ENCODE measurements around the gene ZNF629. TPM values are rescaled to one million over a fixed set of nuclear protein-coding genes. Genes with fewer than 3 reads are reported as not detected.

Gene ZNF629
- total and polyA plus RNA-seq, 2 of the 4 experiments (the other 2 are of a cell fraction): 7.3 to 9.1 TPM

DNA sequence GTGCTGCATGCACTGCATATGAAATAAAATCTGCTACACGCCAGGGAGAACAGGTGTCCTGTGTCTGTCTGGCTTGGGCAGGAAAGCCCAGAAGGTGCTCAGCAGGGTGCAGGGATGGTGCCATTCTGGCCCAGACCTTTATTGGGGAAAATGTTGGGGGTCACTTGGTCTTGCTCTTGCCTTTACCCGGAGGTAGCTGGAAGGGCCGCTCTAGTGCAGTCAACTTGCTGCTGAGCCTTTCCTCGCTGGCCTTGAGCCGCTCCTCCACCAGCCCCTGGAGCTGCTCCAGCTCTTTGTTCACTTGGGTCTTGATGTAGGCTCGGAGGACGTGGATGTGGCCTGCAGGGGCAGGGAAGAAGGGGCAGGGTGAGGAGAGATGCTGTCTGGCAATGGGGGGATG, 29.7 kb downstream of the ZNF629 start:
- H3K36me3 ChIP-seq (ENCODE audit: control insufficient read depth, insufficient read depth, low read length): peaks cover 32% of the 10 kb centered on the region
- no peak overlapping the region for H3K27ac ChIP-seq (ENCODE audit: insufficient read depth, low read length)
- in situ Hi-C loops (cut with MboI; ENCODE audit: low sequenced_read_pairs): no loop called here
- H4K91ac ChIP-seq (ENCODE audit: insufficient read depth, low read depth, low read length): no peak overlapping the region
- no peak overlapping the region for H3K4me3 ChIP-seq (ENCODE audit: insufficient read depth, low read depth, low read length)
- no peak overlapping the region for H3K9ac ChIP-seq (ENCODE audit: low read depth, low read length)
- no peak overlapping the region for H3K56ac ChIP-seq (ENCODE audit: extremely low read depth, insufficient read depth, low read length)
- intact Hi-C loops (cut with micrococcal nuclease): no loop called here
- H2BK120ac ChIP-seq (ENCODE audit: low read depth, low read length): no peak overlapping the region
- H3K9me3 ChIP-seq (ENCODE audit: control insufficient read depth, insufficient read depth, low read length): no peaks in the 10 kb centered on the region
- H4K5ac ChIP-seq (ENCODE audit: low read depth, low read length): no peak overlapping the region
- H4K20me1 ChIP-seq (ENCODE audit: insufficient read depth, low read length): peaks cover 4% of the 10 kb centered on the region; the same call in 1 of the 2 replicates
- H2AFZ ChIP-seq (replicated peaks; ENCODE audit: low read length, poor library complexity): no peak overlapping the region
- no peak overlapping the region for H2BK5ac ChIP-seq (ENCODE audit: low read depth, low read length, poor library complexity, severe bottlenecking)
- H3K23ac ChIP-seq (ENCODE audit: low read depth, low read length): no peak overlapping the region
- no peaks in the 10 kb centered on the region for H3K27me3 ChIP-seq (ENCODE audit: control insufficient read depth, insufficient read depth, low read length)
- no peak overlapping the region for H3K4ac ChIP-seq (ENCODE audit: low read depth, low read length)
- no peak for ATAC-seq (ENCODE audit: low read depth)
- H2AK5ac ChIP-seq (ENCODE audit: low read depth, low read length): no peak overlapping the region
- POLR2A ChIA-PET (ENCODE audit: unreplicated experiment): no interaction called here
- no peak for DNase-seq
- TF ChIP-seq RFX5 (IDR thresholded peaks at IDR 0.05; ENCODE audit: low read depth, low read length): no peak
- TF ChIP-seq, protein P1, sequence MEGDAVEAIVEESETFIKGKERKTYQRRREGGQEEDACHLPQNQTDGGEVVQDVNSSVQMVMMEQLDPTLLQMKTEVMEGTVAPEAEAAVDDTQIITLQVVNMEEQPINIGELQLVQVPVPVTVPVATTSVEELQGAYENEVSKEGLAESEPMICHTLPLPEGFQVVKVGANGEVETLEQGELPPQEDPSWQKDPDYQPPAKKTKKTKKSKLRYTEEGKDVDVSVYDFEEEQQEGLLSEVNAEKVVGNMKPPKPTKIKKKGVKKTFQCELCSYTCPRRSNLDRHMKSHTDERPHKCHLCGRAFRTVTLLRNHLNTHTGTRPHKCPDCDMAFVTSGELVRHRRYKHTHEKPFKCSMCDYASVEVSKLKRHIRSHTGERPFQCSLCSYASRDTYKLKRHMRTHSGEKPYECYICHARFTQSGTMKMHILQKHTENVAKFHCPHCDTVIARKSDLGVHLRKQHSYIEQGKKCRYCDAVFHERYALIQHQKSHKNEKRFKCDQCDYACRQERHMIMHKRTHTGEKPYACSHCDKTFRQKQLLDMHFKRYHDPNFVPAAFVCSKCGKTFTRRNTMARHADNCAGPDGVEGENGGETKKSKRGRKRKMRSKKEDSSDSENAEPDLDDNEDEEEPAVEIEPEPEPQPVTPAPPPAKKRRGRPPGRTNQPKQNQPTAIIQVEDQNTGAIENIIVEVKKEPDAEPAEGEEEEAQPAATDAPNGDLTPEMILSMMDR (conservative IDR thresholded peaks at IDR 0.05; ENCODE audit: low read depth, low read length): no peak
- no peak for TF ChIP-seq RAD21 (IDR thresholded peaks at IDR 0.05; ENCODE audit: low read length)
- no peak for TF ChIP-seq POLR2A (IDR thresholded peaks at IDR 0.05; ENCODE audit: low read depth, low read length)
- no peak for TF ChIP-seq RCOR1 (IDR thresholded peaks at IDR 0.05; ENCODE audit: insufficient replicate concordance, low read length)
- TF ChIP-seq, protein P2, sequence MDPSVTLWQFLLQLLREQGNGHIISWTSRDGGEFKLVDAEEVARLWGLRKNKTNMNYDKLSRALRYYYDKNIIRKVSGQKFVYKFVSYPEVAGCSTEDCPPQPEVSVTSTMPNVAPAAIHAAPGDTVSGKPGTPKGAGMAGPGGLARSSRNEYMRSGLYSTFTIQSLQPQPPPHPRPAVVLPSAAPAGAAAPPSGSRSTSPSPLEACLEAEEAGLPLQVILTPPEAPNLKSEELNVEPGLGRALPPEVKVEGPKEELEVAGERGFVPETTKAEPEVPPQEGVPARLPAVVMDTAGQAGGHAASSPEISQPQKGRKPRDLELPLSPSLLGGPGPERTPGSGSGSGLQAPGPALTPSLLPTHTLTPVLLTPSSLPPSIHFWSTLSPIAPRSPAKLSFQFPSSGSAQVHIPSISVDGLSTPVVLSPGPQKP (IDR thresholded peaks at IDR 0.05; ENCODE audit: borderline replicate concordance, low read depth, low read length): no peak
- TF ChIP-seq MAFK (IDR thresholded peaks at IDR 0.05; ENCODE audit: low read depth, low read length): no peak
- TF ChIP-seq CHD1 (IDR thresholded peaks at IDR 0.05; ENCODE audit: low read depth, low read length): no peak
- no peak for TF ChIP-seq NFE2L2 (IDR thresholded peaks at IDR 0.05; ENCODE audit: low read depth, low read length)
- no peak for TF ChIP-seq BHLHE40 (IDR thresholded peaks at IDR 0.05; ENCODE audit: low read depth, low read length)
- TF ChIP-seq MAZ (IDR thresholded peaks at IDR 0.05; ENCODE audit: borderline replicate concordance, low read depth, low read length): no peak
- TF ChIP-seq, protein P3, sequence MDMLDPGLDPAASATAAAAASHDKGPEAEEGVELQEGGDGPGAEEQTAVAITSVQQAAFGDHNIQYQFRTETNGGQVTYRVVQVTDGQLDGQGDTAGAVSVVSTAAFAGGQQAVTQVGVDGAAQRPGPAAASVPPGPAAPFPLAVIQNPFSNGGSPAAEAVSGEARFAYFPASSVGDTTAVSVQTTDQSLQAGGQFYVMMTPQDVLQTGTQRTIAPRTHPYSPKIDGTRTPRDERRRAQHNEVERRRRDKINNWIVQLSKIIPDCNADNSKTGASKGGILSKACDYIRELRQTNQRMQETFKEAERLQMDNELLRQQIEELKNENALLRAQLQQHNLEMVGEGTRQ (IDR thresholded peaks at IDR 0.05; ENCODE audit: low read depth, low read length): no peak
- TF ChIP-seq SMC3 (IDR thresholded peaks at IDR 0.05; ENCODE audit: low read depth, low read length): no peak
- no peak for TF ChIP-seq CEBPB (IDR thresholded peaks at IDR 0.05; ENCODE audit: low read depth, low read length)
- no peak for TF ChIP-seq FOS (IDR thresholded peaks at IDR 0.05; ENCODE audit: low read depth, low read length)
- no peak for TF ChIP-seq MXI1 (IDR thresholded peaks at IDR 0.05; ENCODE audit: borderline replicate concordance, low read depth, low read length)
- H3K4me1 ChIP-seq (ENCODE audit: control insufficient read depth, insufficient read depth, low read length): peaks cover 5% of the 10 kb centered on the region
- no peak overlapping the region for H2BK20ac ChIP-seq (ENCODE audit: low read depth, low read length)
- H3K4me2 ChIP-seq (ENCODE audit: low read depth, low read length): no peak overlapping the region
- H2AK9ac ChIP-seq (replicated peaks; ENCODE audit: low read depth, low read length, poor library complexity): no peak overlapping the region
- H3K14ac ChIP-seq (replicated peaks; ENCODE audit: low read depth, low read length): no peak overlapping the region
- 100% methylated on average over 1 of the region's 7 CpGs; no CpG with 5 or more reads in 1 of the 2 experiments for WGBS, 2 experiments (ENCODE audit: extremely low coverage in 2 of 2, insufficient read length in 1 of 2)
- no peak overlapping the region for H2BK15ac ChIP-seq (ENCODE audit: low read depth, low read length)
- dilution Hi-C loops (cut with HindIII; ENCODE audit: low sequenced_read_pairs, unreplicated experiment): no loop called here
- CTCF ChIA-PET: no interaction called here
- H4K8ac ChIP-seq (ENCODE audit: low read depth in 2 of 2, low read length in 2 of 2): no peak overlapping the region
- H3K79me1 ChIP-seq (ENCODE audit: low read depth in 1 of 2, low read length in 2 of 2): peaks cover 1 to 19% of the 10 kb centered on the region in 2 experiments
- H3K18ac ChIP-seq (ENCODE audit: low read depth, low read length): no peak overlapping the region
- H3K9me1 ChIP-seq (ENCODE audit: insufficient read depth, low read length): 0 out of 2 replicates have a peak, but pooled peaks cover 4% of the 10 kb centered on the region
- no TSS peak for BruUV-seq (replicated peaks)

All from IMR-90 (cell line).